Measurements from ENCODE around the gene PRDM9. TPM values are rescaled to one million over a fixed set of nuclear protein-coding genes. Genes with fewer than 3 reads are reported as not detected.
"Not testable (repeated sequence)": the region's sequence is repeated elsewhere in the genome, so short reads cannot be mapped to it uniquely, and the experiment has no call there.

The PRDM9 gene
- polyA plus RNA-seq, 4 donors = not detected

DNA sequence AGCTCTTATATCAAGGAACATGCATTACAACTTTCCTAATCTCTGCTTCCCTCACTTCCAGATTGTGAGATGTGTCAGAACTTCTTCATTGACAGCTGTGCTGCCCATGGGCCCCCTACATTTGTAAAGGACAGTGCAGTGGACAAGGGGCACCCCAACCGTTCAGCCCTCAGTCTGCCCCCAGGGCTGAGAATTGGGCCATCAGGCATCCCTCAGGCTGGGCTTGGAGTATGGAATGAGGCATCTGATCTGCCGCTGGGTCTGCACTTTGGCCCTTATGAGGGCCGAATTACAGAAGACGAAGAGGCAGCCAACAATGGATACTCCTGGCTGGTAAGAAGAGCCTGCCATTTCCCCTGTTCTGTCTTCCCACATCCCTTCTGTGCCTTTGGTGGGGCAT, 15.1 kb downstream of the PRDM9 start:
- whole genome bisulfite sequencing, 3 donors = 87 to 91% (median 88%) methylated on average over 4 of the region's 4 CpGs

DNA sequence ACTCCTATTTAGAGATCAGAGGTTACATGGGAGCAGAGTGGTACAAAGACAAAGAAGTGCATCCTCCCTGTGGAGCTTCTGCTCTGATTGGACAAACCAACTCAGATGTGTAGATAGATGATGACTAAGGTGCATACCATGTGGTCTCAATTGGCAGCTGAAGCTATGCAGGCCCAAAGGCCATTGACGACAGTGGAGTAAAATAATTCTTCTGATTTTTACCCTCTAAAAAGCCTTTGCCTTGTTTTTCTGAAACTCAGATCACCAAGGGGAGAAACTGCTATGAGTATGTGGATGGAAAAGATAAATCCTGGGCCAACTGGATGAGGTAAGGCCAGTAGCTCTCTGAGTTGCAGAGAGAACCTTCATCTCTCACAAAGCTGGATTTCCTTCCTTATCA, 15.6 kb downstream of the PRDM9 start:
- Histone ChIP-seq H3K36me3 (ENCODE audit: control insufficient read depth in 3 of 3, insufficient read depth in 2 of 3, low read depth in 1 of 3, low read length in 3 of 3) (no peaks in the 10 kb centered on the region), H3K4me3 (ENCODE audit: low read depth in 1 of 3, low read length in 3 of 3) (no peak overlapping the region), H3K9me3 (ENCODE audit: control insufficient read depth in 2 of 2, insufficient read depth in 1 of 2, low read depth in 1 of 2, low read length in 1 of 2) (peaks cover 0 to 2% of the 10 kb centered on the region in 2 donors), H3K27ac (ENCODE audit: low read depth in 1 of 3, low read length in 2 of 3) (no peak overlapping the region), H3K27me3 (ENCODE audit: control insufficient read depth in 3 of 3, insufficient read depth in 3 of 3, low read length in 3 of 3) (no peaks in the 10 kb centered on the region), H3K4me1 (ENCODE audit: control insufficient read depth in 3 of 3, insufficient read depth in 2 of 3, low read depth in 1 of 3, low read length in 2 of 3) (no peaks in the 10 kb centered on the region)
- FAIRE-seq (no peak), DNase-seq (no peak)
- 83 to 90% (median 87%) methylated on average over 1 of the region's 1 CpG for WGBS, 3 donors

More for the DNA sequence above, 15.1 kb downstream of the PRDM9 start:
- H3K4me3 ChIP-seq (ENCODE audit: low read depth in 1 of 3, low read length in 3 of 3) = no peak overlapping the region
- peaks cover 0 to 2% of the 10 kb centered on the region in 2 donors for H3K9me3 ChIP-seq (ENCODE audit: control insufficient read depth in 2 of 2, insufficient read depth in 1 of 2, low read depth in 1 of 2, low read length in 1 of 2)
- DNase-seq (no peak), FAIRE-seq (no peak)
- no peak overlapping the region for H3K27ac ChIP-seq (ENCODE audit: low read depth in 1 of 3, low read length in 2 of 3)
- no peaks in the 10 kb centered on the region for H3K36me3 ChIP-seq (ENCODE audit: control insufficient read depth in 3 of 3, insufficient read depth in 2 of 3, low read depth in 1 of 3, low read length in 3 of 3)
- no peaks in the 10 kb centered on the region for H3K27me3 ChIP-seq (ENCODE audit: control insufficient read depth in 3 of 3, insufficient read depth in 3 of 3, low read length in 3 of 3)
- H3K4me1 ChIP-seq (ENCODE audit: control insufficient read depth in 3 of 3, insufficient read depth in 2 of 3, low read depth in 1 of 3, low read length in 2 of 3) = no peaks in the 10 kb centered on the region

DNA sequence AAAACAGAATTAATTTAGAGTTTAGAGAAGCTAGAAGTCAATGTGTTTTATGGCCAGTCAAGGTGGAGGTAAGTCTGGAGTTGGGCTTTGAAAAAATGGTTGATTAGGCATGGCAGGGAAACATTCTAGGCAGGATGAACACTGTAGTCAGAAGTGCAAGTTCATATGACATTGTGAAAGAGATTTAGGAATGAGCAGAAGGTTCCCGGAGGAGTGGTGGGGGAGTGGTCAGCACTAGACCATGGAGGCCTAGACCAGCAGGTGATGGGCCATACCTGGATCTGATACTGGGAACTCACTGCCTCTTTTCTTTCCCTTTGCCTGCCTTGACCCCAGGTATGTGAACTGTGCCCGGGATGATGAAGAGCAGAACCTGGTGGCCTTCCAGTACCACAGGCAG, 16.6 kb downstream of the PRDM9 start:
- peaks cover 0 to 2% of the 10 kb centered on the region in 2 donors for H3K9me3 ChIP-seq (ENCODE audit: control insufficient read depth in 2 of 2, insufficient read depth in 1 of 2, low read depth in 1 of 2, low read length in 1 of 2)
- no peaks in the 10 kb centered on the region for H3K27me3 ChIP-seq (ENCODE audit: control insufficient read depth in 3 of 3, insufficient read depth in 3 of 3, low read length in 3 of 3)
- no peak for FAIRE-seq
- no peak for DNase-seq
- H3K4me1 ChIP-seq (ENCODE audit: control insufficient read depth in 3 of 3, insufficient read depth in 2 of 3, low read depth in 1 of 3, low read length in 2 of 3) = no peaks in the 10 kb centered on the region
- 75 to 100% (median 78%) methylated on average over 1 to 2 of the region's 2 CpGs for WGBS, 3 donors
- no peaks in the 10 kb centered on the region for H3K36me3 ChIP-seq (ENCODE audit: control insufficient read depth in 3 of 3, insufficient read depth in 2 of 3, low read depth in 1 of 3, low read length in 3 of 3)
- no peak overlapping the region for H3K4me3 ChIP-seq (ENCODE audit: low read depth in 1 of 3, low read length in 3 of 3)
- no peak overlapping the region for H3K27ac ChIP-seq (ENCODE audit: low read depth in 1 of 3, low read length in 2 of 3)

DNA sequence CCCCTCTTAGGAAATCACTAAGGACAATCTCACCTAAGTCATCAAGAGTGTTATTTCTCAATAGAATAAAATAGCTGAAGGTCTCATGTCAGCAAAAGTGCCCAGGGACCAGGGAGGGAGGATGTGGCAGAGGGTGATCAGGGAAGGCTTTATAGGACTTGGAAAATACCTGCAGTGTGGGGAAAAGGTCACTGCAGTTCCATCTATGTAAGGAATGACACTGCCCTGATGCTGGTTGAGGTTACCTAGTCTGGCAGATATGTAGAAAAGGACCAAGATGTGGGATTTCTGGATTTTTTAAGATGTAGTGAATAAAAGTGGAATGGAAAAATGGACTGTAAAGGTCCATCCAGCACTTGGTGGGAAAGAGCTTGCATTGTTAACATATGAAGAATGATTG, 18.3 kb downstream of the PRDM9 start:
- DNase-seq (no peak), FAIRE-seq (no peak)
- Histone ChIP-seq H3K27me3 (ENCODE audit: control insufficient read depth in 3 of 3, insufficient read depth in 3 of 3, low read length in 3 of 3) (no peaks in the 10 kb centered on the region), H3K27ac (ENCODE audit: low read depth in 1 of 3, low read length in 2 of 3) (no peak overlapping the region), H3K4me3 (ENCODE audit: low read depth in 1 of 3, low read length in 3 of 3) (no peak overlapping the region), H3K36me3 (ENCODE audit: control insufficient read depth in 3 of 3, insufficient read depth in 2 of 3, low read depth in 1 of 3, low read length in 3 of 3) (no peaks in the 10 kb centered on the region), H3K4me1 (ENCODE audit: control insufficient read depth in 3 of 3, insufficient read depth in 2 of 3, low read depth in 1 of 3, low read length in 2 of 3) (no peaks in the 10 kb centered on the region), H3K9me3 (ENCODE audit: control insufficient read depth in 2 of 2, insufficient read depth in 1 of 2, low read depth in 1 of 2, low read length in 1 of 2) (no peaks in the 10 kb centered on the region)

DNA sequence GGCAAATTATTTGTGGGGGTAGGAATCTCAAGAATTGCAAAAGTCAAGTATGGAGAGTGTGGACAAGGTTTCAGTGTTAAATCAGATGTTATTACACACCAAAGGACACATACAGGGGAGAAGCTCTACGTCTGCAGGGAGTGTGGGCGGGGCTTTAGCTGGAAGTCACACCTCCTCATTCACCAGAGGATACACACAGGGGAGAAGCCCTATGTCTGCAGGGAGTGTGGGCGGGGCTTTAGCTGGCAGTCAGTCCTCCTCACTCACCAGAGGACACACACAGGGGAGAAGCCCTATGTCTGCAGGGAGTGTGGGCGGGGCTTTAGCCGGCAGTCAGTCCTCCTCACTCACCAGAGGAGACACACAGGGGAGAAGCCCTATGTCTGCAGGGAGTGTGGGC, 19.2 kb downstream of the PRDM9 start:
- not testable (repeated sequence) for H3K36me3 ChIP-seq (ENCODE audit: control insufficient read depth in 3 of 3, insufficient read depth in 2 of 3, low read depth in 1 of 3, low read length in 3 of 3); FAIRE-seq; H3K4me3 ChIP-seq (ENCODE audit: low read depth in 1 of 3, low read length in 3 of 3); H3K4me1 ChIP-seq (ENCODE audit: control insufficient read depth in 3 of 3, insufficient read depth in 2 of 3, low read depth in 1 of 3, low read length in 2 of 3); H3K9me3 ChIP-seq (ENCODE audit: control insufficient read depth in 2 of 2, insufficient read depth in 1 of 2, low read depth in 1 of 2, low read length in 1 of 2); H3K27ac ChIP-seq (ENCODE audit: low read depth in 1 of 3, low read length in 2 of 3); DNase-seq; H3K27me3 ChIP-seq (ENCODE audit: control insufficient read depth in 3 of 3, insufficient read depth in 3 of 3, low read length in 3 of 3)
- 85 to 93% (median 87%) methylated on average over 2 to 5 of the region's 5 CpGs for WGBS, 3 donors

DNA sequence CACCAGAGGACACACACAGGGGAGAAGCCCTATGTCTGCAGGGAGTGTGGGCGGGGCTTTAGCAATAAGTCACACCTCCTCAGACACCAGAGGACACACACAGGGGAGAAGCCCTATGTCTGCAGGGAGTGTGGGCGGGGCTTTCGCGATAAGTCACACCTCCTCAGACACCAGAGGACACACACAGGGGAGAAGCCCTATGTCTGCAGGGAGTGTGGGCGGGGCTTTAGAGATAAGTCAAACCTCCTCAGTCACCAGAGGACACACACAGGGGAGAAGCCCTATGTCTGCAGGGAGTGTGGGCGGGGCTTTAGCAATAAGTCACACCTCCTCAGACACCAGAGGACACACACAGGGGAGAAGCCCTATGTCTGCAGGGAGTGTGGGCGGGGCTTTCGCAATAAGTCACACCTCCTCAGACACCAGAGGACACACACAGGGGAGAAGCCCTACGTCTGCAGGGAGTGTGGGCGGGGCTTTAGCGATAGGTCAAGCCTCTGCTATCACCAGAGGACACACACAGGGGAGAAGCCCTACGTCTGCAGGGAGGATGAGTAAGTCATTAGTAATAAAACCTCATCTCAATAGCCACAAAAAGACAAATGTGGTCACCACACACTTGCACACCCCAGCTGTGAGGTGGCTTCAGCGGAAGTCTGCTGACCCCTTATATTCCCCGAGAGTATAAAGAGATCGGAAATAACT, 20.0 kb downstream of the PRDM9 start:
- 89 to 95% (median 93%) methylated on average over 15 of the region's 15 CpGs for WGBS, 3 donors
- not testable (repeated sequence) for H3K27me3 ChIP-seq (ENCODE audit: control insufficient read depth in 3 of 3, insufficient read depth in 3 of 3, low read length in 3 of 3)

DNA sequence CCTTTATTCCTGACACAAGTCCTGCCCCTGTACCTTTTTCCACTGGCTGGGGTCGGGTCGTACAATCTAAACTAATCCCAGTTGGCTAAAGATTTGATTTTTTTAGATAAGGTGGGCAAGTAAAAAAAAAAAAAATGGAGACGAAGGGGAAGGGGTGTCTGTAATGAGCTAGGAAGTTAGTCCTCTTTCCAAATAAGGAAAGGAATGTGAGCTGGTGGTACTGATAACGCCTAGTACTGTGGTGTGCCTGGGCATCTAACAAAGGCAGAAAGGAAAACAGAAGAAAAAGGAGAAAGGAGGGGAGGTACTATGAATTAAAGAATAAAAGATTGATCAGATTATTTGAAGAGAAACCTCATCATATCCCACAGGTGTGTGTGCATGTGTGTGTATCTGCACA, 21.3 kb downstream of the PRDM9 start:
- H3K9me3 ChIP-seq (ENCODE audit: control insufficient read depth in 2 of 2, insufficient read depth in 1 of 2, low read depth in 1 of 2, low read length in 1 of 2) = no peaks in the 10 kb centered on the region
- H3K4me3 ChIP-seq (ENCODE audit: low read depth in 1 of 3, low read length in 3 of 3) = no peak overlapping the region
- H3K27ac ChIP-seq (ENCODE audit: low read depth in 1 of 3, low read length in 2 of 3) = no peak overlapping the region
- WGBS, 3 donors = 42 to 52% (median 49%) methylated on average over 4 of the region's 4 CpGs
- H3K27me3 ChIP-seq (ENCODE audit: control insufficient read depth in 3 of 3, insufficient read depth in 3 of 3, low read length in 3 of 3) = no peaks in the 10 kb centered on the region
- no peak for FAIRE-seq
- DNase-seq = no peak
- no peaks in the 10 kb centered on the region for H3K36me3 ChIP-seq (ENCODE audit: control insufficient read depth in 3 of 3, insufficient read depth in 2 of 3, low read depth in 1 of 3, low read length in 3 of 3)
- no peaks in the 10 kb centered on the region for H3K4me1 ChIP-seq (ENCODE audit: control insufficient read depth in 3 of 3, insufficient read depth in 2 of 3, low read depth in 1 of 3, low read length in 2 of 3)

More for the DNA sequence above, 20.0 kb downstream of the PRDM9 start:
- not testable (repeated sequence) for H3K4me3 ChIP-seq (ENCODE audit: low read depth in 1 of 3, low read length in 3 of 3); DNase-seq; H3K4me1 ChIP-seq (ENCODE audit: control insufficient read depth in 3 of 3, insufficient read depth in 2 of 3, low read depth in 1 of 3, low read length in 2 of 3); H3K36me3 ChIP-seq (ENCODE audit: control insufficient read depth in 3 of 3, insufficient read depth in 2 of 3, low read depth in 1 of 3, low read length in 3 of 3); H3K27ac ChIP-seq (ENCODE audit: low read depth in 1 of 3, low read length in 2 of 3); FAIRE-seq; H3K9me3 ChIP-seq (ENCODE audit: control insufficient read depth in 2 of 2, insufficient read depth in 1 of 2, low read depth in 1 of 2, low read length in 1 of 2)

DNA sequence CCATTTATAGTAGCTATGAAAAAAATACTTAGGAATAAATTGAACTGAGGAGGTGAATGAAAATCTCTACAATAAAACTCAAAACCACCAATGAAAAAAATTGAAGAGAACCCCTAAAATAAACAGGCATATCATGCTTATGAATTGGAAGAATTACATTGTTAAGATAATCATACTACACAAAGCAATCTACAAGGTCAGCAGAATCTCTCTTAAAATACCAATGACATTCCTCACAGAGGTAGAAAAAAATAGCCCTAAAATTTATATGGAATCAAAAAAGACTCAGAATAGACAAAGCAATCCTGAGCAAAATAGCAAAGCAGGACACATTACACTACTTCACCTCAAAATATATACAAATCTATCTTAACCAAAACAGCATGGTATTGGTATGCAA, 23.2 kb downstream of the PRDM9 start:
- no peaks in the 10 kb centered on the region for H3K9me3 ChIP-seq (ENCODE audit: control insufficient read depth in 2 of 2, insufficient read depth in 1 of 2, low read depth in 1 of 2, low read length in 1 of 2)
- DNase-seq (no peak), FAIRE-seq (no peak)
- no peak overlapping the region for H3K4me3 ChIP-seq (ENCODE audit: low read depth in 1 of 3, low read length in 3 of 3)
- no peaks in the 10 kb centered on the region for H3K27me3 ChIP-seq (ENCODE audit: control insufficient read depth in 3 of 3, insufficient read depth in 3 of 3, low read length in 3 of 3)
- H3K27ac ChIP-seq (ENCODE audit: low read depth in 1 of 3, low read length in 2 of 3) = no peak overlapping the region
- no peaks in the 10 kb centered on the region for H3K4me1 ChIP-seq (ENCODE audit: control insufficient read depth in 3 of 3, insufficient read depth in 2 of 3, low read depth in 1 of 3, low read length in 2 of 3)
- no peaks in the 10 kb centered on the region for H3K36me3 ChIP-seq (ENCODE audit: control insufficient read depth in 3 of 3, insufficient read depth in 2 of 3, low read depth in 1 of 3, low read length in 3 of 3)

DNA sequence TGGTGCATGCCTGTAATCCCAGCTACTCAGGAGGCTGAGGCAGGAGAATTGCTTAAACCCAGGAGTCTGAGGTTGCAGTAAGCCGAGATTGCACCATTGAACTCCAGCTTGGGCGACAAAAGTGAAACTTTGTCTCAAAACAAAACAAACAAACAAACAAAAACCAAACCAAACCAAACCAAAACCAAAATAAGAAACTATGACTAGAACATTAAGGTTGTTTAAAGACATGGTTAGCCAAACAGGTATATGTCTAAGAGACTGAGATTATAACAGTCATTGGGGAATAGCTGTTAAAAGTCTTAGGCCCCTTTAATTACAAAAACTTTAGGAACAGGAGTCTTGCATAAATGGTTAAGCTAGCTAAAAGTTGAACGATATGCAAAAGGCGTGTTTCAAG, 63.6 kb downstream of the PRDM9 start:
- DNase-seq (no peak), FAIRE-seq (no peak)
- Histone ChIP-seq H3K9me3 (ENCODE audit: control insufficient read depth in 2 of 2, insufficient read depth in 1 of 2, low read depth in 1 of 2, low read length in 1 of 2) (no peaks in the 10 kb centered on the region), H3K27me3 (ENCODE audit: control insufficient read depth in 3 of 3, insufficient read depth in 3 of 3, low read length in 3 of 3) (no peaks in the 10 kb centered on the region), H3K4me1 (ENCODE audit: control insufficient read depth in 3 of 3, insufficient read depth in 2 of 3, low read depth in 1 of 3, low read length in 2 of 3) (no peaks in the 10 kb centered on the region), H3K4me3 (ENCODE audit: low read depth in 1 of 3, low read length in 3 of 3) (no peak overlapping the region), H3K27ac (ENCODE audit: low read depth in 1 of 3, low read length in 2 of 3) (no peak overlapping the region), H3K36me3 (ENCODE audit: control insufficient read depth in 3 of 3, insufficient read depth in 2 of 3, low read depth in 1 of 3, low read length in 3 of 3) (no peaks in the 10 kb centered on the region)
- WGBS, 3 donors = 79 to 87% (median 85%) methylated on average over 4 of the region's 4 CpGs
